Measurements from ENCODE around the gene PCNX3. TPM values are rescaled to one million over a fixed set of nuclear protein-coding genes. Genes with fewer than 3 reads are reported as not detected.
A peak's percentile ranks its signal among the peaks of the same experiment; 100 is the strongest.

PCNX3 gene
- polyA plus RNA-seq, 3 donors: 11.1 to 16.8 (median 13.3) TPM

DNA sequence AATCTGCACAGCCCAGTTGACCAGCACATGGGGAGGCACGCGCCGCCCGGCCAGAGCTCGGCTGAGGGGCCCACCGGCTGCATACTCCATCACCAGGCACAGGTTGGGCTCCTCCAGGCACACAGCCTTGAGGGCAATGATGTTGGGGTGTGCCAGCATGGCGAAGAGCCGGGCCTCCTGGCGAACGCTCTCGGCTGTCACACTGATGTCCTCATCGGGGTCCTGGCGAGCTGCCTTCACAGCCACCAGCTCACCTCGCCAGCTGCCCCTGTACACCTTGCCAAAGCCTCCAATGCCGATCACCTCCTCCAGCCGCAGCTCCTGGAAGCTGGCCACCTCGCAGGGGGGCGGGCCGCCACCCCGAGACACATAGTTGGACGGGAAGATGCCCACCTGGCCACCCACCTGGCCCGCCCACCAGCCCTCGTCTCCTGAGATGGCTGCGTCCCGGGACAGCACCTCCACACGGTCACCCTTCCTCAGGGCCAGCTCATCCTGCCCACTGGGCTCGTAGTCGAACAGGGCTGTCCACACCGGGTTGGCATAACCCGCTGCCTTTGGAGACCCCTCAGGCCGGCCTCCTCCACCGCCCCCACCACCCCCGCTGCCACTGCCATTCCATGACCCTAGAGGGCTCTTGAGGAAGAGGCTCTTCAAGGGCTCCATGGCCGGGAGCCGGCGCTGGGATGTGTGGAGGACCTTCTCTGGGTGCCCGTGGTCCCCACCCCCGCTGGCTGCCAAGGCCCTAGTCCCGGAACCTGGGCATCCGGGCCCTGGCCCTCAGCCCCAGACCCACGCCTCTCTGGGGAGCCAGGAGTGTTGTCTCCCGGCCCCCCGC lies 2.3 kb upstream of the PCNX3 start:
- 11 to 18% (median 16%) methylated on average over 40 to 43 of the region's 43 CpGs for WGBS, 3 donors
- peak overlapping the region; percentile 77 for H3K27ac ChIP-seq (ENCODE audit: low read depth, low read length)

DNA sequence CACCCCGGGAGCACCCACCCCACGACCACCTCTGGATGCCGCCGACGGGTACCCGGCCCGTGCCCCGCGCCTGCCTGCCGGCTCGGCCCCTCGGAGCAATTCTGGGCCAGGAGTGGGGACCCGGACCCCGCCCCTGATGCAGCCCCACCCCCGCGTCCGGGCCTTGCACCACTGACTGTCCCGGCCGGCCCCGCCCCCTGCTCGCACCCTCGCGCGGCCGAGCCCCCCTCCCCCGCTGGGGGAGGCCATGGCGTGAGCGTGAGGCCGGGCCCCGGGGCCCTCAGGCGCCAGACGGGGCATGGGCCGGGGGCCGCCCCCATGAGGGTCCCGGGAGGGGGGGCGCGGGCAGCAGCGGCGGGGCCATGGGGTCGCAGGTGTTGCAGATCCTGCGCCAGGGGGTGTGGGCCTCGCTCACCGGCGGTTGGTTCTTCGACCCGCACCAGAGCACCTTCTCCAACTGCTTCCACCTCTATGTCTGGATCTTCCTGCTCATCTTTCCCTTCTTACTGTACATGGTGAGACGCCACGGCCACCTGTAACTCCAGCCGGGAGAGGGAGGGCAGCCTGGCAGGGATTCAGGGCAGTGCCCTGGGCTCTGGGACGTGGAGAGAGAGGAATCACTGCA lies 486 bp downstream of the PCNX3 start:
- 1 to 2% (median 2%) methylated on average over 26 to 44 of the region's 50 CpGs for WGBS, 3 donors
- H3K27ac ChIP-seq (ENCODE audit: low read depth, low read length): no peak overlapping the region

DNA sequence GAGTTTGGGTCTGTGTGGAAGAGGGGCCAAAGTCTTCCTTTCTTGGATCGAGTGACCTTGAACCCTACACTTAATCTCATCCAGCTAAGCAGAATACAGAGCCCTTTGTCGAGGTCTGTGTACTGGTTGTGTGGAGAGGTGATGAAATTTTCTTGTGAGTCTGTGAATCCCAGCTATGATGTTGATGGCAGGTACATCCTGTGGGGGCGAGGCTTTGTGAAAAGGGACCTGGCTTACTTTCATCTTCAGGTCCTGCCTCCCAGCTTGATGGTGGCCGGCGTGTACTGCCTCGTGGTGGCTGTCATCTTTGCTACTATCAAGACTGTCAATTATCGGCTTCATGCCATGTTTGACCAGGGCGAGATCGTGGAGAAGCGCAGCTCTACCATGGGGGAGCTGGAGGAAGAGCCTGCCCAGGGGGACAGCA lies 1.0 kb downstream of the PCNX3 start:
- no peak overlapping the region for H3K27ac ChIP-seq (ENCODE audit: low read depth, low read length)
- WGBS, 3 donors: 37 to 68% (median 66%) methylated on average over 10 of the region's 10 CpGs

DNA sequence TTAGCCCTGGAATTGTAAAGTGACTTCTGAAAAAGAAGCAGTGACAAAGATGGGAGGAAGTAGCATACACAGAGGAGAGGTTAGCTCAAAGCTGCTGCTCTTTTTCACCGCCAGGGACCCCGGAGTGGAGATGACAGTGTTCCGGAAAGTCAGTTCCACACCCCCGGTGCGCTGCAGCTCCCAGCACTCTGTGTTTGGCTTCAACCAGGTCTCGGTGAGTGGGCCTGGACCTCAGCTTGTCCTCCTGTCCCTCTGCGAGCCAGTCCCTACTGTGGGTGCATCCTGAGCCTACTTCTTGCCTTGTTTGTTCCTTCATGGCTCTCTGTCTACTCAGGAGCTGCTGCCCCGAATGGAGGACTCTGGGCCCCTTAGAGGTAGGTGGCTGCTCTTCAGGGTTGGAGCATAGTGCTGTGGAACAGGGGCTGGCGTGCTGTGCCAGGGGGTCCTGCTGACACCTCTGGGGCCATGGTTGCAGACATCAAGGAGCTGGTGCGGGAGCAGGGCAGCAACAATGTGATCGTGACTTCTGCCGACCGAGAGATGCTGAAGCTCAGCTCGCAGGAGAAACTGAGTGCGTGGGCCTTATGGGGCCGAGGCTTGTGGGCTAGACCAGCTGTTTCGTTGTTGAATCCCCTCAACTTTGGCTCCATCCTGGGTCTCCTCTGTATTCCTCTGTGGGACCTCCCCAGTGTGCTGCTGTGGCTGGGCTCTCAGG lies 1.7 kb downstream of the PCNX3 start:
- WGBS, 3 donors: 89 to 93% (median 90%) methylated on average over 17 of the region's 17 CpGs
- H3K27ac ChIP-seq (ENCODE audit: low read depth, low read length): no peak overlapping the region

DNA sequence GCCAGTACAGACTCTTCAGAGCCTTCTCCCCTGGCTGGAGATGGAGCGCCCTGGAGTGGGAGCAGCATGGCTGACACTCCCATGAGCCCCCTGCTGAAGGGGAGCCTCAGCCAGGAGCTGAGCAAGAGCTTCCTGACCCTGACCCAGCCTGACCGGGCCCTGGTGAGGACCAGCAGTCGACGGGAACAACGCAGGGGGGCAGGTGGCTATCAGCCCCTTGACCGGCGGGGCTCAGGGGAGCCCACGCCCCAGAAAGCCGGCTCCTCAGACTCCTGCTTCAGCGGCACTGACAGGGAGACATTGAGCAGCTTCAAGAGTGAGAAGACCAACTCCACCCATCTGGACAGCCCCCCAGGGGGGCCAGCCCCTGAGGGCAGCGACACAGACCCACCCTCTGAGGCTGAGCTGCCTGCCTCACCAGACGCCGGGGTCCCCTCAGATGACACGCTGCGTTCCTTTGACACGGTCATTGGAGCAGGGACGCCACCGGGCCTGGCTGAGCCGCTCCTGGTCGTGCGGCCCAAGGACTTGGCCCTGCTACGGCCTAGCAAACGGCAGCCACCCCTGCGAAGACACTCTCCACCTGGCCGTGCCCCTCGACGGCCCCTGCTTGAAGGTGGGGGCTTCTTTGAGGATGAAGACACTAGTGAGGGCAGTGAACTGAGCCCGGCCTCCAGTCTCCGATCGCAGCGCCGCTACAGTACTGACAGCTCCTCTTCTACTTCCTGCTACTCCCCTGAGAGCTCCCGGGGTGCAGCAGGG lies 2.6 kb downstream of the PCNX3 start:
- WGBS, 3 donors: 90 to 93% (median 92%) methylated on average over 29 to 33 of the region's 33 CpGs

DNA sequence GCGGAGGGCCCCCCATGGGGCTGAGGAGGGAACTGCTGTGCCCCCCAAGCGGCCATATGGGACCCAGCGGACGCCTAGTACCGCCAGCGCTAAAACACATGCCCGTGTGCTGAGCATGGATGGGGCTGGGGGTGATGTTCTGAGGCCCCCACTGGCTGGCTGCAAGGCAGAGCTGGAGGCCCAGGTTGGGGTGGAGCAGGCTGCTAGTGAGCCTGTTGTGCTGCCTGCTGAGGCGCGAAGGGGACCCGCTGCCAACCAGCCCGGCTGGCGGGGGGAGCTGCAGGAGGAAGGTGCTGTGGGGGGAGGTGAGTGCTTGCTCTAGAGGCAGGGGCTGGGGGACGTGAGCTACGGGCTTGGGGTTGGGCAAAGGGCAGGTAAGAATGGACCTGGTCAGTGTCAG lies 3.2 kb downstream of the PCNX3 start:
- 94 to 95% (median 94%) methylated on average over 14 of the region's 14 CpGs for WGBS, 3 donors
- H3K27ac ChIP-seq (ENCODE audit: low read depth, low read length): no peak overlapping the region

More for the DNA sequence above, 2.6 kb downstream of the PCNX3 start:
- no peak overlapping the region for H3K27ac ChIP-seq (ENCODE audit: low read depth, low read length)

DNA sequence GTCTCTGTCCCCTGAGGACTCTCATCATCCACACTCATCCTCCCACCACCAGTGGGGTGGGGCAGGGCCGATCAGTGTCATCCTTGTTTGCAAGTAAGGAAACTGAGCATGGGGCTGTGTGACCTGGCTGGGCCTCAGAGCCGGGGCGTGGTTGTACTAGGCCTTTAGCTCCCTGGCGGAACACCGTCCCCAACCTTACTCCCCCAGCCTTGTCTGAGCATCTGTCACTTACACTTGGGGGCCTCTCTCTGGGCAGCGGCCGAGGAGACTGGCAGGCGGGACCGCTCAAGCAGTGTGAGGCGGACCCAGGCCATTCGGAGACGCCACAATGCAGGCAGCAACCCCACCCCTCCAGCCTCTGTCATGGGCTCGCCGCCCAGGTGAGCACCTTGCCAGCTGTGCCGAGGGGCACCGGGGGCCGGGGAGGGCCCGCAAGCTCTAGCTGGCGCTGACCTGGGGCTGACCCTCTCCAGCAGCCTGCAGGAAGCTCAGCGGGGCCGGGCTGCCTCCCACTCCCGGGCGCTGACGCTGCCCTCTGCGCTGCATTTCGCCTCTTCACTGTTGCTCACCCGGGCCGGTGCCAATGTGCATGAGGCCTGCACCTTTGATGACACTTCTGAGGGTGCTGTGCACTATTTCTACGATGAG lies 3.8 kb downstream of the PCNX3 start:
- 92 to 96% (median 94%) methylated on average over 26 to 29 of the region's 29 CpGs for WGBS, 3 donors
- H3K27ac ChIP-seq (ENCODE audit: low read depth, low read length): no peak overlapping the region

DNA sequence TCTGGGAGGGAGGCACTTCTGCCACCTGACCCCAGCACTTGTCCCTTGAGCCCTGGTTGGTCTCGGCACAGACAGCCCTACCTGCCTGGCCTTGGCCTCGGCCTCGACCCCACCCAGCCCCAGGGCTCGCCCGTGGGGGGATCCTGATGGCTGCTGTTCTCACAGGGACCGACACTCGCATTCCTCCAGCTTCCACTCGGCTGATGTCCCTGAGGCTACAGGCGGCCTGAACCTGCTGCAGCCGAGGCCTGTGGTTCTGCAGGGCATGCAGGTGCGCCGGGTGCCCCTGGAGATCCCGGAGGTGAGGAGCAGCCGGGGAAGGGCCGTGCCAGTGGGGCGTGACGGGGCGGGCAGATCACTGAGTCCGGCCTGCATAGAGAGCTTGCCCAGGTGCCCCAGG lies 5.1 kb downstream of the PCNX3 start:
- no peak overlapping the region for H3K27ac ChIP-seq (ENCODE audit: low read depth, low read length)
- WGBS, 3 donors: 91 to 95% (median 91%) methylated on average over 19 of the region's 19 CpGs

DNA sequence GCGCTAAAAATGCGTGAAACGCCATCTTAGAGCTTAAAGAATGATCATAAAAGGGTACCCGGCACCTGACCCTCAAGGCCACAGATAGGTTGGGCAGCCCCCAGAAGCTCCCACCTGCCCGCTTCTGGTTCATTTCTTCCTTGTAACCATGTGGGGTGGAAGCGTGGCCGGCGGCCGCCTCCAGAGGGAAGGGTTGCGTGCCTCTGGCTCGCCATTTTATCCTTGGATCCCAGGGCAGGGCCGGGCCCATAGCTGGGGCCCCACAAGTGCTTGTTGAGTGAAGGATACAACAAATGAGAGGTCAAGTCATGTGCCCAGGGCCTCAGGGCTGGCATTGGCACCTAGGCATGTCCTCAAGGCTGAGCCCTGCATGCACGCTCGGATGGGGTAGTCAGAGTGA lies 5.9 kb downstream of the PCNX3 start:
- H3K27ac ChIP-seq (ENCODE audit: low read depth, low read length): no peak overlapping the region
- WGBS, 3 donors: 93 to 98% (median 96%) methylated on average over 14 of the region's 14 CpGs

DNA sequence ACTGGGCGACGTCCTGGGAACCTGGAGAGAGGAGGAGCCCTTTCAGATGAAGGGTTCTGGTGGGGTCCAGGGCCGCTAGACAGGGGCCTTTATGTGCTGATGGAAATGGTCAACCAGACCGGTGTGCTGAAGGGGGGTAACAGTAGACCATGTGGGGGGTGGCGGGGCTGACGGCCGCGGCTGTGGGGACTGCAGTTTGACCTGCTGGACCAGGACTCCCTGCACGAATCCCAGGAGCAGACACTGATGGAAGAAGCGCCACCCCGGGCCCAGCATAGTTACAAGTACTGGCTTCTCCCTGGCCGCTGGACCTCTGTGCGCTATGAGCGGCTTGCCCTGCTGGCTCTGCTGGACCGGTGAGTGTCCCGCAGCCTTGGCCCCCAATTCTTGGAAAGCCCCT lies 6.4 kb downstream of the PCNX3 start:
- H3K27ac ChIP-seq (ENCODE audit: low read depth, low read length): no peak overlapping the region
- 94 to 95% (median 94%) methylated on average over 16 of the region's 16 CpGs for WGBS, 3 donors

DNA sequence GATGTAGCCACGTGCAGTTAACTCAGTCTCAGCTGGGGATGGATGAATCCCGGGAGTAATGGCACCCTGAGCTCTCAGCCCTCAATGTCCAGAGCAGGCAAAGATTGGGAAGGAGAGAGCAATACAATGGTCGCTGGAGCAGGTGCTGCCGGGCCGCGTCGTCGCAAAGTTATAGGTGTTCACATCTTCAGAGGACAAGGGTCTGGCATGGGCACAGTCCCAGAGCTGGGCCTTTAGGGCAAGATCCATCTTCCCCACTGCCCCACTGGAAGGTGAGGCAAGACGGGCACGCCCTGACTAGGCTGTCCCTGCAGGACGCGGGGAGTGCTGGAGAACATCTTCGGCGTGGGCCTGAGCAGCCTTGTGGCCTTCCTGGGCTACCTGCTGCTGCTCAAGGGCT lies 7.6 kb downstream of the PCNX3 start:
- WGBS, 3 donors: 91% methylated on average over 14 of the region's 14 CpGs
- H3K27ac ChIP-seq (ENCODE audit: low read depth, low read length): no peak overlapping the region

DNA sequence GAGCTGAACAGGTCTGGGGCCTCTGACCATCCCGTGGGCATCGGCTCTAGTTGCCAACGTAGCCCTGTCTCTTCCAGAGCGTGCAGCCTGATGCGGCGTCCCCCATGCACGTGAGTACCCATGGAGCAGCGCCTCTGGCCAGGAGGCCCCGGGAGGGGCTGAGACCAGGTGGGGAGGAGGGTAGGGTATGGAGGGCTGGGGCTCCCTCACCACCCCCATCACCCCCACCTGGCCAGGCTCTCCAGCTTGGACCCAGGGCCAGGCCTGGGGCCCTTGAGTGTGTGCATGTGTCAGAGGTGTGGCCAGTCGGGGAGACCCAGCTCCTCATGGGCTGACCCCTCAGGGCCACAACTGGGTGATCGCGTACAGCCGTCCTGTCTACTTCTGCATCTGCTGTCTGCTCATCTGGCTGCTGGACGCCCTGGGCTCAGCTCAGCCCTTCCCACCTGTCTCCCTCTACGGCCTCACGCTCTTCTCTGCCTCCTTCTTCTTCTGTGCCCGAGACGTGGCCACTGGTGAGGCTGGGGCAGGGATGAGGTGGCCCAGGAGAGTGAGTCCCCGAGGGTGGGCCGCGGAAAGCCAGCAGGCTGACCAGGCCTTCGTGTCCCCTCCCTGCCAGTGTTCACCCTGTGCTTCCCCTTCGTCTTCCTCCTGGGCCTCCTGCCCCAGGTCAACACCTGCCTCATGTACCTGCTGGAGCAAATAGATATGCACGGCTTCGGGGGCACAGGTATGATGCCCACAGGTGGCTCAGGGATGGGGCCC lies 8.5 kb downstream of the PCNX3 start:
- 91 to 93% (median 92%) methylated on average over 24 to 25 of the region's 25 CpGs for WGBS, 3 donors

DNA sequence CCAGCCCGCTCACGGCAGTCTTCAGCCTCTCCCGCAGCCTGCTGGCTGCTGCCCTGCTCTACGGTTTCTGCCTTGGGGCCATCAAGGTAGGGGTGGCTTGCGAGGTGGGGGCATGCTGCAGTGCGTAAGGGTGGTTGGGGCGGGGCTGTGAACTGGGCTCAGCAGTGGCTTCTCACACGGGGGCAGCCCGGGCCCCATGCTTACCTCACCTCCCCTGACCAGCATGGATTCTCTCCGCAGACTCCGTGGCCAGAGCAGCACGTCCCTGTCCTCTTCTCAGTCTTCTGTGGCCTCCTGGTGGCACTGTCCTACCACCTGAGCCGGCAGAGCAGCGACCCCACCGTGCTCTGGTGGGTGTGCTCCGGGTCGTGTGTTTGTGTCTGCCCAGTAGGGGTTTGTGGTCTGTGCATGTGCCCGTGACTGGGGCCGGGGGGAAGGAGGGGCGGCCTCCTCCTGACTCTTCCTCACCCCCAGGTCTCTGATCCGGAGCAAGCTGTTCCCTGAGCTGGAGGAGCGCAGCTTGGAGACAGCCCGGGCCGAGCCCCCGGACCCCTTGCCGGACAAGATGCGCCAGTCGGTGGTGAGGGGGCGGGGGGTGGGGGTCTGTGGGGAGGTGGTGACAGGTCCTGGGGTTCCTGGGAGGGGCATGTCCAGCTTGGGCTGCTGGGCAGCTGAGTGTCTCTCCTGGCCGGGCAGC lies 9.5 kb downstream of the PCNX3 start:
- 84 to 88% (median 85%) methylated on average over 25 to 30 of the region's 30 CpGs for WGBS, 3 donors

More for the DNA sequence above, 8.5 kb downstream of the PCNX3 start:
- no peak overlapping the region for H3K27ac ChIP-seq (ENCODE audit: low read depth, low read length)

DNA sequence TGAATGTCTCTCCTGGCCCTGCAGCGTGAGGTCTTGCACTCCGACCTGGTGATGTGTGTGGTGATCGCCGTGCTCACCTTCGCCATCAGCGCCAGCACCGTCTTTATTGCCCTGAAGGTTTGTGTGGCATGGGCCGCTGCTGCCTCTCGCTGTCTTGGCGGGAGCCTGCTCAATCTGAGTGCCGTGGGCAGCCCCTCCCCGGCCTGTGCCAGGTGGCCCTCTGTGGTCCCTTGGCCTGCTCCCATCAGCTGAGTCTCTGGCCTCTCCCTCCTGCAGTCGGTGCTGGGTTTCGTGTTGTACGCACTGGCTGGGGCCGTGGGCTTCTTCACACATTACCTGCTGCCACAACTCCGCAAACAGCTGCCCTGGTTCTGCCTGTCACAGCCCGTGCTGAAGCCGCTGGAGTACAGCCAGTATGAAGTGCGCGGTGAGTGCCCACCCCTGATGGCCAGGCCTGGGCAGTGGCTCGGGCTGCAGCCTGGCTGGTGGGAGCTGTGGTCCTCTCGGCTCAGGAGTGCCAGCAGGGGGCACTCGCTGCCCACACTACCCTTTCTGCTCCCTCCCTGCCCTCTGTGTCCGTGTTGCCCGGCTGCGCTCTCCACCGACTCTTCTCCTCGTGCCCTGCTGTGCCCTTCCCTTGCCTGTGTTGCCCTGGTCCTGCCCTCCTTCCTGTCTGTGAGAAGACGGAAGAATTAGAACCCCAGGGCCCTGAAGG lies 10.2 kb downstream of the PCNX3 start:
- no peak overlapping the region for H3K27ac ChIP-seq (ENCODE audit: low read depth, low read length)
- 68 to 70% (median 69%) methylated on average over 30 of the region's 30 CpGs for WGBS, 3 donors

More for the DNA sequence above, 9.5 kb downstream of the PCNX3 start:
- no peak overlapping the region for H3K27ac ChIP-seq (ENCODE audit: low read depth, low read length)

DNA sequence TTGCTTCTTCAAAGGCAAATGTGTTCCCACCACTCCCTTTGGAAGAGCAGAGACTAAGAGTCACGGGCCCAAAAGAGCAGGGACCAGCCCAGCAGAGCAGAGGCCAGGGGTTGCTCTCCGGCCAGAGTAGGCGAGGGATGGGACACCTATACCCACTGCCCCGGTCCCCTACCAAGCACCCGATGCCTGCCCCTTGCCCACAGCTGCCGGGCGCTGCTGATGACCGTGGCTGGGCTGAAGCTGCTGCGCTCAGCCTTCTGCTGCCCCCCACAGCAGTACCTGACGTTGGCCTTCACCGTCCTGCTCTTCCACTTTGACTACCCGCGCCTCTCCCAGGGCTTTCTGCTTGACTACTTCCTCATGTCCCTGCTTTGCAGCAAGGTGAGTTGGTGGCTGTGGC lies 11.6 kb downstream of the PCNX3 start:
- WGBS, 3 donors: 93 to 96% (median 95%) methylated on average over 12 to 13 of the region's 13 CpGs
- H3K27ac ChIP-seq (ENCODE audit: low read depth, low read length): no peak overlapping the region

DNA sequence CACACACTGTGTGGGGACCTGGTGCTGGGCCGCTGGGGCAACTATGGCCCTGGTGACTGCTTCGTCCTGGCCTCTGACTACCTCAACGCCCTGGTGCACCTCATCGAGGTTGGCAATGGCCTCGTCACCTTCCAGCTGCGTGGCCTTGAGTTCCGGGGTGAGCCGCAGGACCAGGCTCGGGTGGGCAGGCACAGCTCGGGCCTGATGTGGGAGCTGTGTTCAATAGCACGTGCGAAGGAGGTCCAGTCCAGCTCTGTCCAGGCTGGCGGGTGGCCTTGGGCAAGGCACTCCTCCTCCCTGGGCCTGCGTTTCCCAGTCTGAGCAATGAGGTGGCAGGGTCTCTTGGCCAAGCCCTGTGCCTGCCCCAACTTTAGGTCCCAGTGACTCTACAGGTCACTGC lies 14.0 kb downstream of the PCNX3 start:
- 84 to 96% (median 94%) methylated on average over 14 of the region's 14 CpGs for WGBS, 3 donors
- no peak overlapping the region for H3K27ac ChIP-seq (ENCODE audit: low read depth, low read length)
